Epithelial cell of proximal tubule (primary cell): ENCODE data around the gene PDE6B. TPM values are rescaled to one million over a fixed set of nuclear protein-coding genes. Genes with fewer than 3 reads are reported as not detected.

Source experiments
- DNase-seq: peaks from one replicate; pipeline ENCODE4 v3.0.0-alpha.2; 2011; ENCODE audit warnings: low read depth
- H3K4me3 ChIP-seq: 2 replicates; pipeline ENCODE4 v1.5.1; 2011; ENCODE audit warnings: low read depth, mild to moderate bottlenecking, low read length
- total RNA-seq: library from RNA; depleted of rRNA; stranded (reverse); fragments of >200 nt; gene quantifications from 2 replicates; pipeline ENCODE4 v1.2.3, GENCODE V29; 2015
- TF ChIP-seq, protein P1 (sequence below): conservative IDR thresholded peaks from 2 replicates; pipeline ENCODE4 v1.5.1; 2012; ENCODE audit warnings: low read depth, mild to moderate bottlenecking, low read length

Gene PDE6B
- total RNA-seq, 1 donor from 2014 or later: 5.7 TPM

GRCh38 chr4:629636-629914, 4.2 kb downstream of the PDE6B start:
- H3K4me3 ChIP-seq: no peak overlapping the region
- DNase-seq: no peak
- TF ChIP-seq, protein P1, sequence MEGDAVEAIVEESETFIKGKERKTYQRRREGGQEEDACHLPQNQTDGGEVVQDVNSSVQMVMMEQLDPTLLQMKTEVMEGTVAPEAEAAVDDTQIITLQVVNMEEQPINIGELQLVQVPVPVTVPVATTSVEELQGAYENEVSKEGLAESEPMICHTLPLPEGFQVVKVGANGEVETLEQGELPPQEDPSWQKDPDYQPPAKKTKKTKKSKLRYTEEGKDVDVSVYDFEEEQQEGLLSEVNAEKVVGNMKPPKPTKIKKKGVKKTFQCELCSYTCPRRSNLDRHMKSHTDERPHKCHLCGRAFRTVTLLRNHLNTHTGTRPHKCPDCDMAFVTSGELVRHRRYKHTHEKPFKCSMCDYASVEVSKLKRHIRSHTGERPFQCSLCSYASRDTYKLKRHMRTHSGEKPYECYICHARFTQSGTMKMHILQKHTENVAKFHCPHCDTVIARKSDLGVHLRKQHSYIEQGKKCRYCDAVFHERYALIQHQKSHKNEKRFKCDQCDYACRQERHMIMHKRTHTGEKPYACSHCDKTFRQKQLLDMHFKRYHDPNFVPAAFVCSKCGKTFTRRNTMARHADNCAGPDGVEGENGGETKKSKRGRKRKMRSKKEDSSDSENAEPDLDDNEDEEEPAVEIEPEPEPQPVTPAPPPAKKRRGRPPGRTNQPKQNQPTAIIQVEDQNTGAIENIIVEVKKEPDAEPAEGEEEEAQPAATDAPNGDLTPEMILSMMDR: no peak

GRCh38 chr4:629915-630641, 4.7 kb downstream of the PDE6B start:
- no peak for DNase-seq
- H3K4me3 ChIP-seq: no peak overlapping the region
- TF ChIP-seq, protein P1: no peak

DNA sequence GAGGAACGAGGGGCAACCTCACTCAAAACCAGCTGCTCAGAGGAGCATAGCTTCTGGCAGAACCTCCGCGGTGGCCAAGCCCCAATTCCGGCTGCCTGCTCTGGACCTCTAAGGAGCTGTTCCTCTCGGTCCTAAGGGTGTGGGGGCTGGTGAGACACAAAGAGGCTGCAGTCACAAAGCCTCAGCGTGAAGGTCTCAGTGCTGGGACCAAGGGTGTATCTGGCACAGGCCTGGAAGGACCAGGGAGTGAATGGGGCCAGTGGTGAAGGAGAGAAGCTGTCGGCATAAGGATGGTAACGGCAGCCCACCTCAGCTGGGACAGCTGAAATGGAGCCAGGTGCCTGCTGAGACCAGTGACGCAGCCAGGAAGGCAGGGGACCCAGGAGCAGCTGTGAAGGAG, 5.3 kb downstream of the PDE6B start:
- no peak overlapping the region for H3K4me3 ChIP-seq
- no peak for DNase-seq
- TF ChIP-seq, protein P1: no peak

- TF ChIP-seq, protein P1: no peak
- H3K4me3 ChIP-seq: no peak overlapping the region
- no peak for DNase-seq
These were observed 6.9 kb downstream of the PDE6B start for GRCh38 chr4:632196-632790.

DNA sequence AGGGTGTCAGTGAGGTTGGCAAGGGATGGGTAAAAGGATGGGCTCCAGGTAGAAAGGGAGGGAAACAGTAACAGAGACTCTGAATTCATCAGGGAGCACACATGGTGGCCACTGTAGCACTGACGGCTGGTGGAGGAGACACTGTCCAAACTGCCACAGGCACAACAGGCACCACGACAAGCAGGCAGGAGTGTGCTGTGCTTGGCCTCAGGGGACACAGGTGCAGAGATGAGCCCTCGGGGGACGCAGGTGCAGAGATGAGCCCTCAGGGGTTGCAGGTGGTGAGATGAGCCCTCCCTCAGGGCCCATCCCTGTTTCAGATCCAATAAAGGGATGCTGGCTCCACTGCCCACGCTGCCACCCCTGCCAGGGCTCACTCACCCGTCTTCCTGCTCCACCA, 7.6 kb downstream of the PDE6B start:
- no peak for DNase-seq
- H3K4me3 ChIP-seq: no peak overlapping the region
- TF ChIP-seq, protein P1: no peak

DNA sequence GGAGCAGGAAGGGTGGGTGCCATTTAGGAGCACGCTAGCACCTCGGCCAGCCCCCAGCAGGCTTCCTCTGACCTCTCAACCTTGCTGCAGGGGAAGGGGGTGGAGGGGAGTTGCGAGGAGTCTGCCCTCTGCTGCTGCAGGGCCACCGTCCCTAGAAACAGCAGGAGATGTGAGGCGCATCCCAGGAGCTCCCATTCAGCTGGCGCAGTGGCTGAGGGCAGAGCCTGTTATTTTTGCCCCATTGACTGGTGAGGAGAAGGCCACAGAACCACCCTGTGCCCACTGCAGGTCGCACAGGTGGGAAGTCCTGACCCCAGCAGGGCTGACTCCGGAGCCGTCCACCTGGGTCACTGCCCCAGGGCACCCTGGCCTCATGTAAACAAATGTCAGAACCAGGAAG, 8.0 kb downstream of the PDE6B start:
- no peak overlapping the region for H3K4me3 ChIP-seq
- no peak for DNase-seq
- TF ChIP-seq, protein P1: no peak

GRCh38 chr4:633976-634598, 8.7 kb downstream of the PDE6B start:
- DNase-seq: no peak
- TF ChIP-seq, protein P1: no peak
- H3K4me3 ChIP-seq: no peak overlapping the region
